Fibroblast of lung (primary cell): ENCODE results near the gene EYS. TPM values are rescaled to one million over a fixed set of nuclear protein-coding genes. Genes with fewer than 3 reads are reported as not detected.

ENCODE experiments used
- DNase-seq, 2 donors: peaks; one replicate each; pipeline versions ENCODE4 v3.0.0 to v3.0.0-alpha.2; 2010; ENCODE audit warnings: low read depth in 2 of 2
- H2AFZ ChIP-seq: 2 replicates; pipeline ENCODE4 v1.5.1; 2012; ENCODE audit warnings: low read length, control low read depth, inconsistent platforms
- H3K27ac ChIP-seq: 2 replicates; pipeline ENCODE4 v1.5.1; 2011; ENCODE audit warnings: low read length, control low read depth; ENCODE audit not compliant: insufficient read depth
- H3K27me3 ChIP-seq: 2 replicates; pipeline ENCODE4 v1.5.1; 2011; ENCODE audit warnings: mild to moderate bottlenecking, low read length; ENCODE audit not compliant: control insufficient read depth, insufficient read depth
- H3K36me3 ChIP-seq: 2 replicates; pipeline ENCODE4 v1.5.1; 2011; ENCODE audit warnings: low read length; ENCODE audit not compliant: control insufficient read depth, insufficient read depth
- H3K4me1 ChIP-seq: 2 replicates; pipeline ENCODE4 v1.5.1; 2011; ENCODE audit warnings: low read length; ENCODE audit not compliant: control insufficient read depth, insufficient read depth; ENCODE audit errors: extremely low read depth
- H3K4me2 ChIP-seq: 2 replicates; pipeline ENCODE4 v1.5.1; 2011; ENCODE audit warnings: low read length, control low read depth; ENCODE audit not compliant: insufficient read depth; ENCODE audit errors: extremely low read depth
- H3K4me3 ChIP-seq, 4 experiments: fragments of 200-600 bp in 1 of 4; sonication (generic) in 1 of 4; replicated peaks in 1 of 4; 2 replicates each; pipeline ENCODE4 v1.5.1; 2011 to 2016; ENCODE audit warnings: low read length in 4 of 4, low read depth in 3 of 4, mild to moderate bottlenecking in 3 of 4, control low read depth in 2 of 4, inconsistent platforms in 1 of 4, mixed read lengths in 1 of 4; ENCODE audit not compliant: insufficient read depth in 1 of 4; ENCODE audit errors: control extremely low read depth in 1 of 4
- H3K79me2 ChIP-seq: 2 replicates; pipeline ENCODE4 v1.5.1; 2012; ENCODE audit warnings: mild to moderate bottlenecking, low read length, inconsistent platforms; ENCODE audit not compliant: control insufficient read depth, insufficient read depth
- H3K9ac ChIP-seq: 2 replicates; pipeline ENCODE4 v1.5.1; 2011; ENCODE audit warnings: mild to moderate bottlenecking, low read length, control low read depth; ENCODE audit not compliant: insufficient read depth
- H3K9me3 ChIP-seq: 2 replicates; pipeline ENCODE4 v1.5.1; 2012; ENCODE audit warnings: low read depth, low read length; ENCODE audit not compliant: control insufficient read depth, insufficient read depth
- H4K20me1 ChIP-seq: 2 replicates; pipeline ENCODE4 v1.5.1; 2011; ENCODE audit warnings: low read length; ENCODE audit not compliant: control insufficient read depth, insufficient read depth; ENCODE audit errors: extremely low read depth
- EZH2 ChIP-seq: IDR thresholded peaks from 2 replicates; pipeline ENCODE4 v1.5.1; 2012; ENCODE audit warnings: low read length, control low read depth, mild to moderate bottlenecking; ENCODE audit errors: missing control alignments
- polyA plus RNA-seq, 2 donors: library from polyadenylated mRNA; depleted of rRNA in 1 of 2; stranded (reverse) in 1 of 2; unstranded in 1 of 2; fragments of >200 nt; gene quantifications; 2 replicates each; pipeline ENCODE4 v1.2.1, GENCODE V29; 2011 to 2012; ENCODE audit warnings: missing spikeins in 1 of 2
- total RNA-seq: library from RNA; depleted of rRNA; stranded (reverse); fragments of >200 nt; gene quantifications from 2 replicates; pipeline ENCODE4 v1.2.1, GENCODE V29; 2014
- TF ChIP-seq, protein P1 (sequence below), 2 donors: IDR thresholded peaks in 1 of 2; conservative IDR thresholded peaks in 1 of 2; 1 replicate in 1 of 2; 2 replicates in 1 of 2; pipeline ENCODE4 v1.5.1; 2011 to 2012; ENCODE audit warnings: low read length in 2 of 2, control low read depth in 1 of 2, inconsistent platforms in 1 of 2, low read depth in 1 of 2, mild to moderate bottlenecking in 1 of 2

EYS gene
- total and polyA plus RNA-seq, 2 donors (not counting 1 experiment from before 2014, with no cell fraction given): under 0.01 TPM; not detected in 1

- Histone ChIP-seq H4K20me1 (no peaks in the 10 kb centered on the region), H3K79me2 (no peaks in the 10 kb centered on the region), H2AFZ (no peak overlapping the region), H3K27me3 (no peaks in the 10 kb centered on the region), H3K4me2 (no peak overlapping the region), H3K27ac (no peak overlapping the region), H3K4me1 (no peaks in the 10 kb centered on the region), H3K36me3 (no peaks in the 10 kb centered on the region), H3K9me3 (no peaks in the 10 kb centered on the region), H3K4me3 (no peak overlapping the region), H3K9ac (no peak overlapping the region)
- TF ChIP-seq, protein P1, sequence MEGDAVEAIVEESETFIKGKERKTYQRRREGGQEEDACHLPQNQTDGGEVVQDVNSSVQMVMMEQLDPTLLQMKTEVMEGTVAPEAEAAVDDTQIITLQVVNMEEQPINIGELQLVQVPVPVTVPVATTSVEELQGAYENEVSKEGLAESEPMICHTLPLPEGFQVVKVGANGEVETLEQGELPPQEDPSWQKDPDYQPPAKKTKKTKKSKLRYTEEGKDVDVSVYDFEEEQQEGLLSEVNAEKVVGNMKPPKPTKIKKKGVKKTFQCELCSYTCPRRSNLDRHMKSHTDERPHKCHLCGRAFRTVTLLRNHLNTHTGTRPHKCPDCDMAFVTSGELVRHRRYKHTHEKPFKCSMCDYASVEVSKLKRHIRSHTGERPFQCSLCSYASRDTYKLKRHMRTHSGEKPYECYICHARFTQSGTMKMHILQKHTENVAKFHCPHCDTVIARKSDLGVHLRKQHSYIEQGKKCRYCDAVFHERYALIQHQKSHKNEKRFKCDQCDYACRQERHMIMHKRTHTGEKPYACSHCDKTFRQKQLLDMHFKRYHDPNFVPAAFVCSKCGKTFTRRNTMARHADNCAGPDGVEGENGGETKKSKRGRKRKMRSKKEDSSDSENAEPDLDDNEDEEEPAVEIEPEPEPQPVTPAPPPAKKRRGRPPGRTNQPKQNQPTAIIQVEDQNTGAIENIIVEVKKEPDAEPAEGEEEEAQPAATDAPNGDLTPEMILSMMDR (conservative IDR thresholded peaks at IDR 0.05 in 1 of 2, IDR thresholded peaks at IDR 0.05 in 1 of 2; ENCODE audit: low read depth in 1 of 2, low read length in 2 of 2): no peak
- TF ChIP-seq EZH2: no peak
- DNase-seq: no peak
Measured at GRCh38 chr6:64155063-64155462, 1552.0 kb downstream of the EYS start.

GRCh38 chr6:64146876-64147275 is 1560.2 kb downstream of the EYS start:
- DNase-seq: no peak
- TF ChIP-seq EZH2: no peak
- TF ChIP-seq, protein P1 (conservative IDR thresholded peaks at IDR 0.05 in 1 of 2, IDR thresholded peaks at IDR 0.05 in 1 of 2; ENCODE audit: low read depth in 1 of 2, low read length in 2 of 2): no peak
- H3K27ac ChIP-seq: no peak overlapping the region
- no peaks in the 10 kb centered on the region for H3K9me3 ChIP-seq
- no peak overlapping the region for H3K4me2 ChIP-seq
- H3K36me3 ChIP-seq: no peaks in the 10 kb centered on the region
- H3K4me3 ChIP-seq: no peak overlapping the region
- no peak overlapping the region for H2AFZ ChIP-seq
- no peak overlapping the region for H3K9ac ChIP-seq
- H4K20me1 ChIP-seq: no peaks in the 10 kb centered on the region
- H3K4me1 ChIP-seq: no peaks in the 10 kb centered on the region
- no peaks in the 10 kb centered on the region for H3K27me3 ChIP-seq
- no peaks in the 10 kb centered on the region for H3K79me2 ChIP-seq

DNA sequence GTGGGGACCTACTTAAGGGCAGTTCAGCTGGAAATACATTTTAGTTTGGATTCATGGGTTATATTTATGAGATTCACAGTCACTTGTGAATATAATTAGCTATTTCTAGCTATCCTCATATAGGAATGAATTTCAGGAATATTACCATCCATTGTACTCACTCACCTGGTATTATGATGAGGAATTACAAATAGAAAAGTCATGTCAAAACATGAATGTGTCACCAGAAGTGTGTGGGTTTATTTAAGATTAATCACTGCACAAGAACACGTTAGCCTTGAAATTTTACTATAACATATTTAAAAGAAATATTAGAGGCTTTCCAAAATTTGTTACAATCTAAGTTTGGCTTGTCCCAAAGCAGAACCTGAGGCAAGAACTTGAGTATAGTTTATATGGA is 1560.9 kb downstream of the EYS start:
- Histone ChIP-seq H4K20me1 (no peaks in the 10 kb centered on the region), H3K4me3 (no peak overlapping the region), H3K4me2 (no peak overlapping the region), H3K36me3 (no peaks in the 10 kb centered on the region), H3K9me3 (no peaks in the 10 kb centered on the region), H3K9ac (no peak overlapping the region), H3K27ac (no peak overlapping the region), H3K79me2 (no peaks in the 10 kb centered on the region), H3K27me3 (no peaks in the 10 kb centered on the region), H2AFZ (no peak overlapping the region), H3K4me1 (no peaks in the 10 kb centered on the region)
- TF ChIP-seq, protein P1 (conservative IDR thresholded peaks at IDR 0.05 in 1 of 2, IDR thresholded peaks at IDR 0.05 in 1 of 2; ENCODE audit: low read depth in 1 of 2, low read length in 2 of 2): no peak
- no peak for TF ChIP-seq EZH2
- no peak for DNase-seq
